ENCODE results near the gene VRK1. TPM values are rescaled to one million over a fixed set of nuclear protein-coding genes. Genes with fewer than 3 reads are reported as not detected.

VRK1 gene
- total RNA-seq, 1 experiment from 2014 or later, result 33.9 TPM

DNA sequence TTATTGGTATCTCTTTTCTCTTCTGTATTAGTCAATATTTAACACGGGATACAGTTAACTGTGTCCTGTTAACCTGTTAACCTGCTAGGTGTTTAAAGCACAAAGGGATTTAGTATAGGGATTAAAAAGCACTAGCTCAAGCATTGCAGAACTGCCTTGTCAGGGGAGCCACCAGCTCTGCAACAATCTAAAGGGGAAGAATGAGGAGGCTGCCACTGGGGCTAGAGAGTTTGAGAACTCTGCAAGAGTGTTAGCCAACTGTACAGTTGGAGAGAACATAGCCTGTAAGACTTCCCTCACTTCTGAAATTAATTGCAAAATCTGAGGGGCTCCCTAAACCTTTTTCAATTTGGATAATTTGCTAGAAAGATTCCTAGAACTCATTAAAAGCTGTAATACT is 6.5 kb upstream of the VRK1 start:
- no peak for DNase-seq (ENCODE audit: low read depth)

GRCh38 chr14:96792003-96792402 is 5.2 kb upstream of the VRK1 start:
- DNase-seq (ENCODE audit: low read depth), result peak; percentile 32

DNA sequence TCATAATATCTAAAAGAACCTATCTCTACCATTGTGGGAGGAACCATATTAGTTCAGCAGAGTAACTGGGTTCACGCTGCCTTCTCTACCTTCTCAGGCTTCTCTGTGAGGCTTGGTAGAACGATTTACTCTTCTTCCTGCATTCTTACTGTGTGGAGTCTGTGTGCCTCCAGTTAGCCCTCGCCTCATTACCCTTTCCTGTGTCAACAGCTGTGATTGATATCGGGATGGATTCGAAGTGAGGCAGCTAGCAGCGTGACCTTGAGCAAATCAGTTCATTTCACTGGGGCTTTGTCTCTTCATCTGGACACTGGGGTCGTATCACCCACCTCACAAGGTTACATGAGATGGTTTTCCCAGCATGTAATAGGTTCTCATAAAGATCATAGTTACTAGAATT is 4.6 kb upstream of the VRK1 start:
- no peak for DNase-seq (ENCODE audit: low read depth)

- DNase-seq (ENCODE audit: low read depth), result peak; percentile 5
These were observed 3.6 kb upstream of the VRK1 start for GRCh38 chr14:96793547-96793946.

DNA sequence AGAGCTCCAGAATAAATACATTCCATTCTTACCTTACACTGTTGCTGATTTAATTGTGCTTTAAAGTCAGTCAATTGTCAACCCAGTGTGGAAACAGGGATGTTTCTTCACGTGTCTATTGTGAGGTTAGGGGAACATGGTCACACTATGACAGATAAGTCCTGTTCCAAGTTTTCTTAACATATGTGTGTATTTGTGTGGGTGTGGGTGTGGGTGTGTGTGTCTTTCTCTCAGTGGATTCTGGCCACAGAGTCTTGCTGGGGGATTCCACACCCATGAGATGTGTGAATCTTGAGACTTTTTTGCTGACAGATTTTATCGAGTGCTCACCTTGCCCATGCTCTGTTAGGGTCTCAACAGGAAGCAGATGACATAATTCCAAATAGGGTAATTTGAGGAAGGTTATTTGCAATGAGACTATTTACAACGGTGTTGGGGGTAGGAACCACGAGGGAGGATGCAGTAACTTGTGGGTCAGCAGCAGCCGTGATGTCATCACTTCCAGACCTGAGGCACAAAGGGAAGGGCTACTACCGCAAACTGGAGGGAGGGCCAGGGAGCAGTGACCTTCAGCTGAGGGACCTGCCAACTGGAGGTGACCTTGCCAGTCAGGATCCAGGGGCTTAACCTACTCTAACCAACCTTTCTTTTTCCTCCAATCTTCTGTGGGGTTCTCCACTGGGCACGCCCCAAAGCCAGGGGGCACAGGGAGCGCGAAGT is 1.9 kb upstream of the VRK1 start:
- DNase-seq (ENCODE audit: low read depth), result no peak

GRCh38 chr14:96797582-96798349 is 584 bp downstream of the VRK1 start:
- DNase-seq (ENCODE audit: low read depth), result peak; percentile 17

DNA sequence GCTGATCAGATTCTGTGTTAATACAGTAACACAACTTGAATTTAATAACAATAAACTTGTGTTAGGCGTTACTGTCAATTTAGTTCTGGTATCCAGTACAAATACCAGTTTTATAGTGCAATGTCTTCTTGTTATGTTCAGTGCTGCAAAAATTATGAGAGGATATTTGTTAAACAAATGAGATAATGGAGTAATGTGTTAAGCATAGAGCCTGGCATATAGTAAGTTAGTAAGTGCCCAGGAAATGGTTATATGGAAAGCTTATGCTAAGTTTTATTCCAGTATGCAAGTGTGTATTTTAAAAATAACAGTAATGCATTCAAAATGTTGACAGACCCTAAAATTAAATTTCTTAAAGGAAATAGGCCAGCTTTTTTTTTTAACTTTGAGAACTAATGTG is 1.8 kb downstream of the VRK1 start:
- no peak for DNase-seq (ENCODE audit: low read depth)

DNA sequence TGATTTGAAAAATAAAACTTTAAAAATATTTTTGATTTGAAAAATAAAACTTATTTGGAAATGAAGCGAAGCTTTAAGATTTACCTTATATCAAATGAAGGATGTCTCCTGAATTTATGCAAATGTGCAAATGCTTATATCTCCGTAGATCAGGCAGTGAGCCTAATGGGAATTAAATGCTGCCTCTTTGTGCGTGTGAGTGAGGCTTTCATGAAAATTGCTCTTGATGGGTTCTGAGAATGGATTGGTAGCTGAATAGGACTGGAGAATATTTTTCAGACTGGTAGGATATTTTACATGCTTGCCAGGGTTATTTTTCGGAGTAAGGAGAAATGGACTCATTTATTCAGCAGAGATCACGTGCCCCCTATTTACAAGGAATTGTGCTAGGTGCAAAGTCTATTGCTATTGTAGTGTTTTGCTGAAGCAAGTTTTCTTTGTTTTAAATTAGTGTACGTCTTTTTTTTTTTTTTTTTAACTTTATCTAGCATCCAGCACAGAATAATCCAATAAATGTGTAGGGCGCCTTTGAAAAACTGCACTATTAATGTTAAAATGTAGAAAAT is 2.4 kb downstream of the VRK1 start:
- no peak for DNase-seq (ENCODE audit: low read depth)

GRCh38 chr14:96801931-96802330 is 4.7 kb downstream of the VRK1 start:
- DNase-seq (ENCODE audit: low read depth), result no peak

DNA sequence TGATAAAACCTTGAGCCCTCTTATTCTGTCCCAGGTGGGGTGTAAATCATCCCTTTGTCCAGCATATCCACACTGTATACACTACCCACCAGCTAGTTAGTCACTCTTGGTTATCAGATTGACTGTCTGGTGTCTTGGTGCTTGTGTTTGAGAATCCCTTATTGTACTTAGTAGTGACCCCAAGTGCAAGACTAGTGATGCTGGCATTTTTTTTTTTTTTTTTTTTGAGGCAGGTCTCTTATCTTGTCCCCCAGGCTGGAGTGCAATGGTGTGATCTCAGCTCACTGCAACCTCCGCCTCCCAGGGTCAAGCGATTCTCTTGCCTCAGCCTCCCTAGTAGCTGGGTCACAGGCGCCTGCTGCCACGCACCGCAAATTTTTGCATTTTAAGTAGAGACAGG is 5.8 kb downstream of the VRK1 start:
- DNase-seq (ENCODE audit: low read depth), result no peak

GRCh38 chr14:96803958-96804357 is 6.8 kb downstream of the VRK1 start:
- DNase-seq (ENCODE audit: low read depth), result no peak

DNA sequence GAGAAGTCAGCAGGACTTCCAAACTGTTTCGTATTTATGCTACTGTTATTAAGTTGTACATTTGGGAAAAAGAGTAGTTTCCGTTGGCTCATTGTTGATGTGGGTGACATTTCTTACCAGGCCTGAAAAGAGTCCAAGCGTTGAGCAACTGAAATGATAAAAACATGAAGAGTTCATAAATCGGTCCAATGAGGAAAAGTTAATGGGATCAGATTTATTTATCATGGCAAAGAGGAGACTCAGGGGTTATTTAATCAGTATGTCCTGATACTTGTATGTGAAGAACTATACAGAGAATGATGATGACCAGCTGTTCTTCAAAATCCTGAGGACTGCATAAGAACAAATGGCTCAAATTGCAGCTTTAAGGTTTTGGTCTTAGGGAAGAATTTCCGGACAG is 7.7 kb downstream of the VRK1 start:
- no peak for DNase-seq (ENCODE audit: low read depth)

- no peak for DNase-seq (ENCODE audit: low read depth)
These were observed 8.8 kb downstream of the VRK1 start for GRCh38 chr14:96805956-96806355.

- DNase-seq (ENCODE audit: low read depth), result no peak
These were observed 9.7 kb downstream of the VRK1 start for GRCh38 chr14:96806836-96807235.

GRCh38 chr14:96808619-96809406 is 11.6 kb downstream of the VRK1 start:
- no peak for DNase-seq (ENCODE audit: low read depth)

GRCh38 chr14:96811265-96811664 is 14.1 kb downstream of the VRK1 start:
- DNase-seq (ENCODE audit: low read depth), result peak; percentile 34

DNA sequence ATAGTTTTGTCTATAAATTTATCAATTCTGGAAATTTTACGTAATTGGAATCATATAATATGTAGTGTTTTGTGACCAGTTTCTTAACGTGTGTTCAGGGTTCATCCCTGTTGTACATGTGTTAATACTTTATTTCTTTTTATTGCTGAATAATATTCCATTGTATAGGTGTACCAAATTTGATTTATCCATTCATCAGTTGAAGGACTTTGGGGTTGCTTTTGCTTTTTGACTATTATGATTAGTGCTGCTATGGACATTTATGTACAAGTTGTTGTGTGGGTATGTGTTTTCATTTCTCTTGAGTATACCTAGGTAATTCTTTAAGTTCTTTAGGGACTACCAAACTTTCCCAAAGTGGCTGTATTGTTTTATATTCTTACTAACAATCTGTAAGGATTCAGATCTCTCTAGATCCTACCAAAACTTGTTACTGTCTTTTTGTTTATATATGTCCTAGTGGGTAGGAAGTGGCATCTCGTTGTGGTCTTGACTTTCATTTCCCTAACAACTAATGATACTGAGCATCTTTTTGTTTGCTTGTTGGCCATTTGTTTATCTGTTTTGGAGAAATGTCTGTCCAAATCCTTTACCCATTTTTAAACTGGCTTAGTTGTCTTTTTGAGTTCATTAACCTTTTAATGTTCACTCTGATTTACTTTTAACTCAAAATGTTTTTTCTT is 14.9 kb downstream of the VRK1 start:
- no peak for DNase-seq (ENCODE audit: low read depth)

GRCh38 chr14:96816281-96816680 is 19.1 kb downstream of the VRK1 start:
- no peak for DNase-seq (ENCODE audit: low read depth)

DNA sequence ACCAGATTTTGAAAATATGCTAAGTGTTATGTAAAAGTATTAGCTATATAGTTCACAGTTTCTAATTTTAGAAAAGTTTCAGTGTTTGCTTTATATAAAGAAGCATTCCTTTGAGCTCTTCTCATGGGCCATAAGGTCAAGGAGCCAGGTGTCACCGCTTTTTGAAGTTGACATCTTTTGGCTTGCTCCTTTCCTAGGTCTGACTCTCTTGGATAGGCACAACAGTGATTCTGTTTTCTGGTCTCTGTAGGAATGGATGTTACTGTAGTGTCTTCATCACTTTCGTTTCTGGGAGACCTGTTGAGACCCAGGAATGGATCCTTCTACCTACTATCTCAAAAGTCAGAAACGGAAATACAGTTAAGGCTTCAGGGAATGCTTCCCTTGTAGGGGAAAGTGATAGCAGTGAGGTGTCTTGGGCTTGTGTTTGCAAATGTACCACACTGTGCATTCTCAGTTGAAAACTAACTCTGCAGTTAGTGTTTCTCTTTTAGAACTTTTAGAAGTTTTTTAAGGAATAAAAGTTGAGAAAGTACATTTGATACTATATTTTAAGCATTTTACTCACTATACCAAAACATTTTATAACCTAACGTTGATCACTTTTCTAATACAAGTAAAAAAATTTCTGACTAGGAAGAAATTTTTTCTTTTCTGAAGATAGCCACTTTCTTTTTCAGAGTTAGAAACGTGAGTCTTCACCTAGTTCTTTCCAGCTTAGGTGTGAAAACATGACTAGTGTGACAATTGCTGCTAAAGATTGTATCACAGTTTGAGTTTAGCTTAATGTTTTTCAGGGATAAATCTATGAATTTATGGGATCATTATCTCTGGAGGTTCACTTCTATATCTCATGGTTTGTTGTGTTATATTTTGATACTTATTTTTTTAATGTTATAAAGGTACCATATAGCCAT is 20.8 kb downstream of the VRK1 start:
- DNase-seq (ENCODE audit: low read depth), result no peak

DNA sequence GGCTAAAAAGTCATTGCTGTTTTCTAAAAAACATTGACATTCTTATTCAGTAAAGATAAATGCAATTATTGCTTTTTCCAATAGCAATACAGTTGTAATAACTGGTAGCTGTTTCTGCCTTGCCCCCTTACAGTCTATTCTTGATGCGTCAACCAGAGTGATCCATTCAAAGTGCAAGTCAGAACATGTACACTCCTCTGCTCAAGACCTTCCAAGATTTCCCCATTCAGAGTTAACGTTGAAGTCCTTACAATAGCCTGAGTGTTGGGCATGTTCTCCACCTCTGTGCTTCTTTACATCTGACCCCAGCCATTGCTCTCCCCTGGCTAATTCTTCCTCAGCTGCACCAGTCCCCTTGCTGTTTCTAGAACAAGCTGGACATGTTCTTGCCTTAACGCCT is 24.3 kb downstream of the VRK1 start:
- no peak for DNase-seq (ENCODE audit: low read depth)

GRCh38 chr14:96823652-96824051 is 26.5 kb downstream of the VRK1 start:
- DNase-seq (ENCODE audit: low read depth), result no peak

Measured in M059J (cell line).